Right renal pelvis (tissue), 4 donors: Measurements from ENCODE around the gene UBASH3B. TPM values are rescaled to one million over a fixed set of nuclear protein-coding genes. Genes with fewer than 3 reads are reported as not detected.

Experiments used
- DNase-seq, 4 donors: peaks; one replicate each; pipeline ENCODE4 v3.0.0-alpha.2; 2013; ENCODE audit warnings: low read depth in 4 of 4, low spot score in 3 of 4, missing footprints in 1 of 4
- polyA plus RNA-seq, 4 donors: library from polyadenylated mRNA; unstranded; fragments of 120-200 nt; gene quantifications; one replicate each; pipeline ENCODE4 v1.2.1, GENCODE V29; 2013; ENCODE audit not compliant: insufficient read length in 4 of 4

The UBASH3B gene
- polyA plus RNA-seq, 4 donors, result 7.3 to 9.0 (median 7.9) TPM

DNA sequence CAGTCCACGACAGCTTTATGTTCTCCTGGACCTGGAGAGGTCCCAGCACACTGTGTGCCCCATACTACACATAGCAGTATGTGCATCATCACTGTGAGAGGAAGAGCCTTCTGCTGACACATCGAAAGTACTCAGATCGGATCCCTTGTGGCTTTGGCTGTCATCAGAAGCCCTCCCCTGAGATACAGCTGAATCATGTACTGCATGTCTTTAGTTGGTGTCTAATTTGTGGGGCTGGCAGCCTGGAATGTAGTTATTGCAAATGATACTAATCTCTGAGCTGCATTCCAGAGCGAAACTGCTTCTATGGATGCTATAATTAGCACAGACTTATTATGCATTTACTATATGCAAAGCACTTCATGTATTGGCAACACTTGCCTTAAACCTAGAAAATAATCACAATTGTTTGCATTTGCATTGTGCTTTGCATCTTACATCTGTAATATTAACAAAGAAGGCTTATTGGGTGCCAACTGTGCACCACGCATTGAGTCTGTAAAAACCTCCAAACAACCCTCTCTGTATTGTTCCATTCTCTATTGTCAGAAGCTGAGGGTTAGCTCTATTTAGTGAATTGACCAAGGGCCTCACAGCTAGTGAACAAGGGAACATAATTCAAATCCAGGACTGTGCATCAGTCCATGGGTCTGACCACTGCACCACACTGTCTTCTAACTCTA, 93.6 kb downstream of the UBASH3B start:
- no peak for DNase-seq

DNA sequence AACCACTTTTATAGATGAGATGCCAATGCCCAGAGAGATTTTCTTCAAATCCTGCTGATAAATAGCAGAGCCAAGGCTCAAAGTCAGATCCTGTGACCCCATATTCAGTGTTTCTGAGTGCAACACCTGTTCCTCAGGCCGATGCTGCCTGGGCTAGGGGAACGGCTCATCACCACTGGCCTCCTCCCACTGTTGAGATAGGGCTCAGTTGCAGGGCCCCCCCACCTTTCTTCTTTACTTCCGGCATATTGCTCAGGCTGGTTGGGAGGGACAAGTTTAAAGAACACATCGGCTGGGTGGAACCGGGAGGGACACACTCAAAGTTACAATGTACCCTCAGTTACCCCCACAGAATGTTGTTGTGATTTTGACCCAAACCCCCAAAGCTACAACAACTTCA, 94.5 kb downstream of the UBASH3B start:
- DNase-seq, result no peak

DNA sequence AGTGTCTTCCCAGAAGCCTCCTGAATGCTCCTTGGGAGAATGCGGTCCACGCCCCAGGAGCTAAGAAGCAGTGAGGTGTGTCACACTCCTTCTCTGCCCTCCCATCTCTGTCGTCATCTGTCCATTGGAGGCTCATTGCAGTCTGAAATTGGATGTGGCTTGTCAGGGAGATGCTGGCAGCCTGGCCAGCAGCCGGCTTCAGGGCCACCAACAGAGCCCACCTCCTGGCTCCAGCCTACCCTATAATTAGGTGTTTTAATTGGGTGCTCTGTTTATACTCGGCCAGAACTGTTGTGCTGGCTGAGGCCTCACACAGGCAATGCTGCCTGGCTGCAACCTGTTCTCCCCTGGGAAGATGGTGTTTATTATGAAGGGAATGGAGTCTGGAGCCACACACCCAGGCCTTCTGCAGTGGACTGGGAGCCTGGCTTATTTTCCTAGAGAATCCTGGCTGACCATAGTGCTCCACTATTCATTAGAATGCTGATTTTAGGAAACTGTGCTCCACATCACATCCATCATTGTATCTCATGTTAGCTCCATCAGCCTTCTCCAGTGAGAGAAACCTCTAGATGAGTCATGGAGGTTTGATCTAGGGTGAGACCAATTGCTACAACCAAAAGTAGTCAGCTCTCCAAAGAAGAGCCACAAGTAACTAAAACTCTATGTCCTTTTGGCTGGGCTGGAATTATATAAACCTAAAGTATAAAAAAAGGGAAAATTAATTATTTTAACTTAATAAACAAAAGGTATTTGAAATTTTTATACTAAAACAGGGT, 96.0 kb downstream of the UBASH3B start:
- no peak for DNase-seq

DNA sequence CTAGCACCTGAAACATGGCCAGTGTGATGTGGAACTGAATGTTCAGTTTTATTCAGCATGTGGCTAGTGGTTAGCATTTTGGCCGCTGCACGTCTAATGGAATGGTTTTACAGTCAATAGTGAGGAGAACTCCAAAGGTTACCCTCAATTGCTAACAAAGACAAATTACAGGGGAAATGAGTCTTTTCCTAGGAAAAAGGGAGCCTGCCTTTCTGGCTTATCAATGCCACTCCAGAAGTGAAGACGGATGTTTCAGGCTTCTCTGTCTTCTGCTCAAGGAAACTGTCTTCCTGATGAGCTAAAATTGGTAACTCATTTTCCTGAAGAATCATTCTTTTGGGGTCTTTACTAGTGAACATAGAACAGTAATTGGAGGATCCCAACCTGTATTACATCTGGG, 98.5 kb downstream of the UBASH3B start:
- no peak for DNase-seq

DNA sequence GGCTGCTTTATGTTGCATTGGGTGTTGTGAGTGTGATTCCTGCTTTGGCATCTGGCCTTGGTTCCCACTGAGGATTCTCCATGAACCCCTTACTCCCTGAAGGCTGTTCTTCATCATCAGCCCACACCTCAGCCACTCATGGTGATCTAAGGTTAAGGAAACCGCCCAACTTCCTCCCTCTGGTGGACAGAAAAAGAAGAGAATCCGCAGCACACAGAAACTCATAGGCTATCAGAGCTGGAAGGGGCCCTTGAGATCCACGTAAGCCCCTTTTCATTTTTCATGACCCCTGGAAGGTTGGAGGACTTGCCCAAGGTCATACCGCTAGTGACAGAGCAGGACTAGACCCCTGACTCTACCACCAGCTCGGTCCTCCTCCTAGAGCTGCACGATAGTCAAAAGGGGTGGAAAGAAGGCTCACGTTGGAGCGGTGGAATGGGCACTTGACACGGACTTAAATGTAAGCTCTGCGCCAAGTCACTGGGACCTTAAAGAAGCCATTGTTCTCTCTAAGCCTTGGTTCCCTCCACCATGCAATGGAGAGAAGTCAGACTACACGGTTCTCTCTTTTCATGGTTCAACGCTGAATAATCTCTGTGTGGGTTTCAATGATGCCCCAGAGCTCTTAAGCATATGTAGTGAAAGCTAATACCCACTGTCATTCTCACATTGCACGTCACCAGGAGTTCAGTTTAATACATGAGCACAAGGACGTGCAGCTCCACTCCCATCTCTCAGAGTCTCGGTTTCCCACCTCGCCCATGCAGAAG, 99.2 kb downstream of the UBASH3B start:
- no peak for DNase-seq

DNA sequence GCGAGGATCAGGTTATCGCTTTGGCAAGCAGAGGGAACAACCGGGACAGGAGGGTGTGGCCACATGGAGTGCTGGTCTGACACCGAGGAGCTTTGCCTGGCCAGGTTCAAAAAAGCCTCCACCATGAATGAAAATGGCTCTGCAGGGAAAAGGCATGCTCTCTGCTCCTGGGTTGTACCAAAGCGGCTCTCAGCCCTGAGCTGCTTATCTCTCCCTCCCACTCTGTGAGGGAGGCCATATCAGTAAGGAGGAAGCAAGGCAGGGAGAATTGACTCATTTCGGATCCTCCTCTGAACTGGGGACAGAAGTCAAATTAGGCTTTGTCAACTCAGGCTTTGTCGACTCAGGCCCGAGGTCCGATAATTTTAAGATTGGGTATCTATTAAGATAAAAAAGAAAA, 99.9 kb downstream of the UBASH3B start:
- DNase-seq, result no peak

DNA sequence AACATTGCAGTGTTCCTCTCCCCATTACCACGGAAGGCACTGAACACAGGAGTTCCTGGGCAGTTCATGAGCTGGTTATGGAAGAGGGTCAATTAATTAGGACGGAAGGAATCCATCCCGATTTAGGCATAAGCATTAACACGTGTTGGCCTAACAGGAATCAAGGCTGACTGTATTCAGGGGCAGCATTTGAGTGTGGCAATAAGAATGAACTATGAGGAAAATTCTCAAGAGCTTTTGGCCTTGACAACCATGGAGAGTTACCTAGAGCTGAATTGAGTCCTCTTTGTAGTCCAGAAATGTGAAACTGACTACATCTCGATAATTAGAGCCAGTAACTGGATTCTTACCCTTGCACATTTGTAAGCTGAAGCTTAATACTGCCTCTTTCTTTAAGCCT, 100.4 kb downstream of the UBASH3B start:
- DNase-seq, result no peak

DNA sequence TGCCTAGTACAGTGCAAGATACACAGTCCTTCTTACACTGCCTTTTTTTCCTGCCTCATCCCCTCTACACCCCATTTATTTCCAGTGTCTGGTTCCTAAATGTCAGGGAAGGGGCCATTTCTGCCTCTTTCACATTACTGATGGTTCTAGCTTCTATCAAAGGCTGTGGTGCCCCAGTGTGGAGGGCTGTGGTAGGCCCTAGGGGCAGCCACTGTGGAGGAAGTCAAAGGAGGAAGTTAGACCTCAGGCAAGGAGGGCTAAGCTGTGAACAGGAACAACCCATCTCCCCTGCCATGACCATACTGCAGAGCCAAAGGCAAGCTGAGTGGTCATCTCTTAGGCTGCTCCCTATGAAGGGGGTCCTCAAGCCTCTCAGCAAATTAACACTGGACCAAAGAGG, 100.9 kb downstream of the UBASH3B start:
- no peak for DNase-seq

DNA sequence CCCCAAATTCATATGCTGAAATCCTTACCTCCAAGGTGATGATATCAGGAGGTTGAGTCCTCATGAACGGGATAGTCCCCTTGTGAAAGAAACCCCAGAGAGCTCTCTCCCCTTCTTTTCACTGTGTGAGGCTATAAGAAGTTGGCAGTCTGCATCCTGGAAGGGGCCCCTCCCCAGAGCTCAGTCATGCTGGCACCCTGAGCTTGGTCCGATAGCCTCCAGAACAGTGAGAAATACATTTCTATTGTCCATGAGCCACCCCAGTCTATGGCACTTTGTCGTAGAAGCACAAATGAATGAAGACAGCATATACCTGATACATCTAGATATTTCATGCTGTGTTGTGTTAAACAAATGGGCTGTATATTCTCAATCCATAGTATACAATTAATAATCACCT, 101.7 kb downstream of the UBASH3B start:
- no peak for DNase-seq

DNA sequence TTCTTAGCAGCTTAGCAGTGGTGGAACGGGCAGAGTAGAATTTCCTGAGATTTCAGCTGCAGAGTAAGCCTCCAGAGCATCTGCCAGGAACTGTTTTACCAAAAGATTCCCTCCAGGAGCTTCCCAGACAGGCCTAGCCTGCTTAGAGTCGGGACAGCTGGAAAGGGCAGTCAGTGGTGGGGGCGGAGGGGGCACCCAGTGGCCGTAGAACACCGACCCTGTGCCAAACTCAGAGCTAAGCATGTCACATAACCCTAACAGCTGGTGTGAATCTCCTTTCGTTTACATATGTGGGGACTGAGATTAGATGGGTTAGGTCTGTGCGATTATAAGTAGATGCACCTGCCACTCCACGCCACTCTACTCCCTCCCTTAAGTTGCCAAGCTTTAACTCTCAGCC, 102.8 kb downstream of the UBASH3B start:
- no peak for DNase-seq

DNA sequence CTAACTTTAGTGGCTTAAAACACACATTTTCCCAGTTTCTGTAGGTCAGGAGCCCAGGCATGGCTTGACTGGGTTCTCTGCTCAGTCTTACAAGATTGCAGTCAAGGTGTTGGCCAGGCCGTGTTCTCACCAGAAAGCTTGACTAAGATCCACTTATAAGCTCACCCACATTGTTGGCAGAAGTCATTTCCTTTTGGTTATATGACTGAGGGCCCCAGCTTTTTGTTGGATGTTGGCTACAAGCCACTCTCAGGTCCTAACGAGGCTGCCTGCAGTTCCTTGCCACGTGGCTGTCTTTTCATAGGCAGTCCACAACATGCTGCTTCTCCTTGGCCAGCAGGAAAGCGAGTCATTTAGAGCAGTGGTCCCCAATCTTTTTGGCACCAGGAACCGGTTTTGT, 103.5 kb downstream of the UBASH3B start:
- no peak for DNase-seq

DNA sequence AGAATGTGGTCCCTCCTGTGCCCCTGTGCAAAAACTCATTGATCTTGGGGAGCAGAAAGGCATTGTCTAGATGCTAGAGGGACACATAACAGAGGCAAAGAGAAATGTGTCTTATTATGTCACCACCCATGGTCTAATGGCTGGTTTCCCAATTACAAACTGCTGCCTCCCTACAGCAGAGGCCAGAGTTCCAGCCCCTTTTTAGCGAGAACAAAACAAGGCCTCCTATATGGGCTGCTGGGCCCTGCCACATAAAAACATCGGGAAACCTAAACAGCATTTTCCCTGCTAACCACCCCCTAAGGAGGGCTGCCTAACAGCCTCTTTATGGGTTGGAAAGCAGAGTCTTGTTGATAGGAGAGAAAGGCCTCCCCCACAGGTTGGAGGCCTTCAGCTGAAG, 107.6 kb downstream of the UBASH3B start:
- no peak for DNase-seq

DNA sequence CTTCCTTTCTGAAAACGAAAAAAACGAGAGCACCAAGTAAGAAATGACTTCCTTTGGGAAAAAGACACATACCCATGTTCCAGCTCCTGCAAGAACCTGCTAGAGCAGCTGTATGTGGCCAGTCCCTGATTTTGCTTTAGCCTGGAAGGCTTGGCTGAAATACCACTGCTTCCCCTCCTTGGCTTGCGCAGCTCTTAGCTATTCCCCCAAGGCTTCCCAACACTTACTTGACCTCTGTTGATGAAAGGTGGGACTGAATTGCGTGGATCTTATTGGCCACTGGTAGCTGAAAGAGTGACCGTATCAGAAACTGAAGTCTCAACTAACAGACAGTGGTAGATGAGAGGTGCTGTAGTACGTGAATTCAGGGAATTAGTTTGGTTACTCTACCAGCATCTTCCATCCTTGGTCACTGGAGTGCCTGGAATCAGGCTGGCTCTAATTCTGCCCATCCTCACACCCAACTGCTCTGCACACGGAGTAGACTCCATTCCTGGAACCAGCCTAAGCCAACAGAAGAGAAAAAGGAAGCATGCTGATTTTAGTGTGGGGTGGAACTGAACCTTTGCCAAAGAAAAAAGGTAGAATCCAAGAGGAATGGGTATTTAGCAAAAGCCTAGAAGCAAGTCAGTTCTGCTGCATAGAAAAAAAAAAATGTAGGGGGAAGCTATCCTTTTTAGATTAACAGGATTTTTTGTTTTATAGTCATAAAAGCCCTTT, 109.0 kb downstream of the UBASH3B start:
- DNase-seq, result no peak

DNA sequence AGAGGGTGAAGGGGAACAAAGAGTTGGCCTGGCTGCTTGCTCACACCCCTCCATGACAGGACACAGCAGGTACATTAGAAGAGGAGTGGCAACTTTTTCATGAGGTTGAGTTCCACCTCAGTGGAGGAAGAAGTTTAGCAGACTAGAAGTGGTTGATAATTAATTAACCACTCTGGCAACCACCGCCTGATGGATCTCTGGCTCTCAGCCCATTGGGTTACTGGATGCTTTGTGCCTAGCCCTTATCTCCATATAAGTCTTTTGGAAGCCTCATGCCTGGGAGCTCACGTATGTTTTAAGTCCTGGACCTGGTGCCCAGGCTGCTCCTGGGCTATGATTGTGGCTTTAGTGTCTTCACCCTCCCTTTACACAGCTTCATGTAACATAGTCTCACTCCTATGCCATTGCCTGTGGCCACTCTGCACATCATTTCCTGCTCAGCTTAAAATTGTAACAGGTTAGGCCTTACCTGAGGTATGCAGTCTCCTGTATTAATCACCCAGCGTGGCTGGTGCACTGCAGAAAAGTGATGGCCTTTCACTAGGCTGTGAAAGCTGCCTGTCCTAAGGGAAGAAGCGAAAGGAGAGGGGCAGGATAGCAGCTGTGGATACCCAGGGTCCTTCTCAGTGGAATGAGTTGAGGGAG, 110.1 kb downstream of the UBASH3B start:
- no peak for DNase-seq

DNA sequence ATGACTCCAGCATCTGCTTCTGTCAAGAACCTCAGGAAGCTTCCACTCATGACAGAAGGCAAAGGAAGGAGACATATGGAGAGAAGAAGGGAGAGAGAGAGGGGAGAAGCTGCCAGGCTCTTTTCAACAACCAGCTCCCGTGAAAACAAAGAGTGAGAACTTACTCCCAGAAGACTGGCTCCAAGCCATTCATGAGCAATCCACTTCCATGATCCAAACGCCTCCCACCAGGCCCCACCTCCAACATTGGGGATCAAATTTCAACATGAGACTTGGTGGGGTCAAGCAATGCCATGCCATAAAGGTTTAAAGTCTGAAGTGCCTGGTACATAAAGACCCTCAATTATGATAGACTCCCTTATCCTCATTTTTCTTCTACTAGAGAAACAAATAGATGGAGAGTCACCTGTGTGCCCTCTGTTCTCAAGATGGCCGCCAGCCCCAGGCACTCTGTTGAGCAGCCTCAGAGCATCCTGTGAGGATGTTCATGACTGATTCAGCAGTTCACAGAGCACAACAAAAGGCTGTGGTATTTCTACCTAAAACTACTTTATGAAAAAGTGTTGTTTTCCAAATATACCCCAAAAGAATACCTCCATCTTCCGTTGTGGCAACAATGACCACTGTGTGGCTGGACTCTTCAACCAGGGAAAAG, 113.7 kb downstream of the UBASH3B start:
- DNase-seq, result no peak

DNA sequence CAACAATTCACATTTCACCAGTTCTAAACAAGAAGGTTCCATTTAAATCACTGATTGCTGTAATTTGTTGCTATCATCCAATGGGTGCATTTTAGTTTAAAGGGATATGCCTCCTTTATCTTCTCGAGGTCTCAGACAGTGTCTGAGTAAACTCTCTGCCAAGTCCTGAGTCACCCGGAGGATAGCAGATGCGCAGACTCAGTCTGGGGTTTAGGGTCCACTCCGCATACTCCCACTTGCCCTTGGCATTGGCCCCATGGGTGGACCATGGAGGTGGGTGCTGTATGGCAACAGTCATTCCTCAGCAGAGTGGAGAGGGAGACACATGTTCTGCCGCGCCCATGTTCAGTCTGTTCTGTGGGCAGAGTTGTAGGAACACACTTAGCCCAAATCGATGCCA, 117.4 kb downstream of the UBASH3B start:
- no peak for DNase-seq

DNA sequence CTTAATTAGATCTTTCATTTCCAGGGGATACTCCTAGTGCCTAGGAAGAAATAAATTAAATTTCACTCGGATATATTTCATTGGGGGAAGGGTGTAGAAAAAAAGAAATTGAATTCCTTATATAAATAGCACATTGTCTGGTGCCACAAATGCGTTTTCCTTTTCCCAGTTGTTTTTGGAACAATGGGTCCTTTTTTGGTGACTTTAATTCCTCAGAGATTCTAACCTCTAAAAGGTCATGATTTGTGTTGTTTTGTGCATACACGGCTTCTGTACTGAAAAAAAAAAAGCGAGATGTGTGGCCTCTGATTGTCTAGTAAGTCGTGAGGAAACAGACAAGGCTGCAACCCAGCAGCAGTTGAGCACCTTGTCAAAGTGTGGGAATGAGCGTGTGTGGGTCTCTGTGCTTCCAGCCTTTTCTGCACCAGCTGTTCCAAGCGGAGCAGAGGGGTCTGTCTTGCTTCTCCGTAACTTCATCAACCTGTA, 118.3 kb downstream of the UBASH3B start:
- no peak for DNase-seq

DNA sequence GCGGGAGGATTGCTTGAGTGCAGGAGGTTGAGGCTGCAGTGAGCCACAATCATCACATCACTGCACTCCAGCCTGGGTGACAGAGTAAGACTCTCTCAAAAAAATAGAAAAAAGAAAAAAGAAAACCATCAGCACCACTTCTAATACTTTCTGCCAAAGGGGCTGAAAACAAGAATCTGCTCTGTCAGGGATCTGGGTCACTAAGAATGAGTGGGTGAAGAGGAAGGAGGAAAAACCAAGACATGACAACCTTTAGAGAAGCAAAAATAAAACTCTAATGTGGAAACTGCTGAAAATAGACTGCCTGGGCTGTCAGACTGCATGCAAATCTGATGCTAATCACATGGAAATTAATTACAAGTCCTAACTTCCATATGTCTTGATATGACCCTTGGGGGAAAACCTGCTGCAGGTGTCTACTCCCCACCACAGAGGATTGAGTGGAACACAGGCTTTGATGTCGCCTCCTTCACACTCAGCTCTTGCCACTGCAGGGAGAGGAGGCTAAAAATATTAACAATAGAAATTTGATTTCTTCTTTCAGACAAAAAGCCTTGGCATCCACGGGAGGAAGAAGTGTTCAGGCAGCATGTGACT, 120.3 kb downstream of the UBASH3B start:
- DNase-seq, result no peak

DNA sequence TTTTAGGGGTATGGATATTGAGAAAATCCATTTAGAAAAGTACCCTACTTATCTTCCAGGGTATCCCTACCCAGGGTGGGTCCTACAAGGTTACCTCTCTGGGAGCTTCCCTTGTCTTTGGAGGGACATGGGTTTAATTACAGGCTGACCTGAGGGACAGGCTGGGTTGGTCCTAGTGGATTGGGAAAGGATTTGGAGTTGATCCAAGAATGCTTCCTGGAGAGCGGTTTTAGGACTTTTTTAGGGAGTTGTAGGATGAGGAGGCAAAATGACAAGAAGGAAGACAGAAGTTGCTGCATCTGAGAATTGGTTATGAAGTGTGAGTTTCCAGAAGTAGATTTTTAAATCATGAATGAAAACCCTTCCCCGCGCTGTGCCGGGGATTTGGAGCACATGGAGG, 121.0 kb downstream of the UBASH3B start:
- no peak for DNase-seq
